MM.1S (cell line): ENCODE results near the gene KRT17.

Experiments
- EZH2 ChIP-seq: fragments of 300-600 bp; sonication (generic); optimal IDR thresholded peaks from 2 replicates; pipeline ENCODE3; 2017; ENCODE audit warnings: low read depth, mild to moderate bottlenecking, antibody characterized with exemption, low read length, mixed read lengths
- TF ChIP-seq, protein P1 (sequence below): fragments of 300-600 bp; sonication (generic); IDR thresholded peaks from 2 replicates; pipeline ENCODE4 v1.5.1; 2016; ENCODE audit warnings: antibody characterized with exemption, low read length, mixed read lengths

DNA sequence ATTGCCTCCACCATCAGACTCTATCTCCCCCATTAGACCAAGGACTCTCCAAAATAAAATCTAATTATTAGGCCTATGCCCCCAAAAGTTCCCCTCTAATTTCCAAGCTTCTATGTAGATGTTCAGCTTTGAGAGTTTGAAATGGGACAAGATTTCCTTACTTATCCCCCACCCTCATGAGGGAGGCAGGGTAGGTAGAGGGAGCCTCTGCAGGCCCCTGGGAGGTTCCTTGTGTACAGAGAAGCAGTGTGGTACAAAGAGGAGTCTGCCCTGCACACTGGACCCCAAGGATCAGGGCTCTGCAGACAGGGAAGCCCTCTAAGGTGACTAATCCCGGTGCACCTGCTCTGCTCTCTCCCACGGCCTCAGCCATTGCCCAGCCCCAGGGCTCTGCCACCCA is 2.5 kb downstream of the KRT17 start:
- TF ChIP-seq, protein P1, sequence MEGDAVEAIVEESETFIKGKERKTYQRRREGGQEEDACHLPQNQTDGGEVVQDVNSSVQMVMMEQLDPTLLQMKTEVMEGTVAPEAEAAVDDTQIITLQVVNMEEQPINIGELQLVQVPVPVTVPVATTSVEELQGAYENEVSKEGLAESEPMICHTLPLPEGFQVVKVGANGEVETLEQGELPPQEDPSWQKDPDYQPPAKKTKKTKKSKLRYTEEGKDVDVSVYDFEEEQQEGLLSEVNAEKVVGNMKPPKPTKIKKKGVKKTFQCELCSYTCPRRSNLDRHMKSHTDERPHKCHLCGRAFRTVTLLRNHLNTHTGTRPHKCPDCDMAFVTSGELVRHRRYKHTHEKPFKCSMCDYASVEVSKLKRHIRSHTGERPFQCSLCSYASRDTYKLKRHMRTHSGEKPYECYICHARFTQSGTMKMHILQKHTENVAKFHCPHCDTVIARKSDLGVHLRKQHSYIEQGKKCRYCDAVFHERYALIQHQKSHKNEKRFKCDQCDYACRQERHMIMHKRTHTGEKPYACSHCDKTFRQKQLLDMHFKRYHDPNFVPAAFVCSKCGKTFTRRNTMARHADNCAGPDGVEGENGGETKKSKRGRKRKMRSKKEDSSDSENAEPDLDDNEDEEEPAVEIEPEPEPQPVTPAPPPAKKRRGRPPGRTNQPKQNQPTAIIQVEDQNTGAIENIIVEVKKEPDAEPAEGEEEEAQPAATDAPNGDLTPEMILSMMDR: no peak
- no peak for TF ChIP-seq EZH2
